Kidney glomerular epithelial cell (primary cell): ENCODE measurements around the gene PIP4K2A.
"Not testable (repeated sequence)": the region's sequence is repeated elsewhere in the genome, so short reads cannot be mapped to it uniquely, and the experiment has no call there.

Source experiments
- DNase-seq: peaks from one replicate; lab custom pipeline; 2025; lab: John Stamatoyannopoulos, UW

PIP4K2A gene

DNA sequence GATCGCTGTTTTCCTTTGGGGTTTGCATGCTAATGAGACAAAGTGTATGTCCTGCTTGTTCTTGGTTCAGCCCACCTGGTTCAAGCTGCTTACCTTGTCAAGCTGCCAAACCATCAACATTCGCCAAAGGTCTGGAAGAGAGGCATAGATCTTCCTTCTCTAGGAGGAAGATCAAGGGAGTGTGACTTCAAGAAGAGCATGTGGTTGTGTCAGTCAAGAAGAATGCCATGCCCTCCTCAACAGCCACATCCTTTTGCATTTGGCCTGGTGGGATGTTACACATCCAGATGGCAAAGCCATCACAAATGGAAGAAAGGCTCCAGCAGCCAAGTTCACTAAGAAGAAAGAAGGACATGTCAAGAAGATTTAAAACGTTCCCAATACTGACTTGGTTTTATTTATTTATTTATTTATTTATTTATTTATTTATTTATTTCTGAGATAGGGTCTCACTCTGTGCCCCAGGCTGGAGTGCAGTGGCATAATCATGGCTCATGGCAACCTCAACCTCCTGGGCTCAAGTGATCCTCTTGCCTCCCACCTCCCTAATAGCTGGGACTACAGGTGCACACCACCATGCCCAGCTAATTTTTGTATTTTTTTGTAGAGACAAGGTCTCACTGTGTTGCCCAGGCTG, 5.1 kb upstream of the PIP4K2A start:
- DNase-seq, result no peak

GRCh38 chr10:22718659-22719058, 4.3 kb upstream of the PIP4K2A start:
- DNase-seq, result not testable (repeated sequence)

- DNase-seq, result no peak
Observed at GRCh38 chr10:22717728-22718127, 3.4 kb upstream of the PIP4K2A start.

- no peak for DNase-seq
Observed at GRCh38 chr10:22716943-22717342, 2.6 kb upstream of the PIP4K2A start.

- DNase-seq, result no peak
Observed at GRCh38 chr10:22715290-22715625, 880 bp upstream of the PIP4K2A start.

GRCh38 chr10:22713853-22714478, 412 bp downstream of the PIP4K2A start:
- no peak for DNase-seq

- DNase-seq, result no peak
Observed at GRCh38 chr10:22712956-22713852, 1.2 kb downstream of the PIP4K2A start.

DNA sequence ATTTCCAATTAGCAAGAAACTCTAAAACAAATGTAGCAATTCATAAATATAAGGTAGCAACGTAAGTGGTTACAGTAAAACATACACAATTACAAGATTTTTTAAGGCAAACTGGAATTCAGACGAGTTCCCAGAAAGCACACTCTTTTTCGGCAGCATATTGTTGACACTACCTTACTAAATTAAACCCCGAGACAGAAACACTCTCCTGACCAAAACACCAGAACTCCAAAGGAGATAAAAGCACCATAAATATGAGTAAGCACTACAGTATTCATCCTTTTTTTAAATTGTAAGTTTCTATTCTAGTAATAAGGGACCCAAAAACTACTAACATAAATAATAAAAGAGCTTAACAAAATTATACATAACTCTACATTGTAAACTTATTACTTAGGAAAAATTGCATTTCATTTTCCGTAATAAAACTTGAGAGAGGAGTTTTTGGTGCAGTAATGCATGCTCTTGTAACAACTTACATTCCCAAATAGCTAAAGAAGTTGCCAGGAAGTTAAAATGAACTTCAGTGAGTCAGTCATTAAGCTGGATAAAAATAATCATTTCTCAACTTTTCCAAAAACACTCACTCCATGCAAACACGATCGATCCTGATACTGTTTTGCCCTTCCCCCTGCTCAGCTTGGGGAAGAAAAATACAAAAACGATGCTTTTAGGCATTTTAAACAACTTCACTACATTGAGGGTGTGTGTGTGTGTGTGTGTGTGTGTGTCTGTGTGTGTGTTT, 2.0 kb downstream of the PIP4K2A start:
- peak; percentile 28 for DNase-seq

DNA sequence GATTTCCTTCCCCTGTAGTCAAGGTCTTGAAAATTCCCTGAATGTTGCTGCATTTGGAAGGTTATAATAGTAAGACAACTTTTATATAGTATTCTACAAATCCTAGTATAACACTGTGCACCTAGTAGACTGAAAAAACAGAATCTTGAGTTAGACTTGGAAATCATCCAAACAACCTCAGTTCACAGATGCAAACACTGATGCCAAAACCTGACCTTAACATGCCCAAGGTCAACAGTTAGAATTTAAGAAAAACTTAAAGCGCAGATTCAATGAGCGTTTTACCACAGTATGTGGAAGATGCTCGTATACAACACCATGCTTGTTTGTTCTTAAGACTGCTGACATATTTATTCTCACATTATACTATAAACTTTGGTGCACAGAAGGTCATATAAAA, 3.0 kb downstream of the PIP4K2A start:
- no peak for DNase-seq

DNA sequence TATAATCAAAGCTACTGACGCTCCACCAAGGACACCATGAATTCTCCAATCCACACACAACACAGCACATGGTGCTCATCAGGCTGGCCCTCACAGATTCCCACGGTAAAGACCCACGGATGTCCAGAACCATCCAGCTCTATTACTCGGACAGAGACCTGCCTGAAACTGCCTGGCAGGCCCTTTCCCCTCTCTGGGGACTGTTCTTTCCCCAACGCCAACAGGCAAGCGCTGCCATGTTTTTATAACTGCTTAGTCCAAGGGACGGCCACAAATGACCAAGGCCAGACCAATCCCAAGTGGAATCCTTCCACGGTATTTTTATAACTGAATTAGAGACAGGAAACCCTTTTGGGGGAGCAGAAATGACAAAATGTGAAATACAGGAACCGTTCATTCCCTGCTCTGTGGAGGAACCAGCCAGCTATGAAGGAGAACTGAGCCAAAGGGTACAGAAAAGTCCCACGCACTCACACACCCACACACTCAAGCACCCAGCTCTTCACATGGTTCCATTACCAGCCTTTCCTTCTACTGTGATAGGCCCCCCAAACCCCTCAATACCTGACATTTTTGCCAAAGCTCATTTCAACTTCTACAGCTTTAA, 4.1 kb downstream of the PIP4K2A start:
- DNase-seq, result no peak

DNA sequence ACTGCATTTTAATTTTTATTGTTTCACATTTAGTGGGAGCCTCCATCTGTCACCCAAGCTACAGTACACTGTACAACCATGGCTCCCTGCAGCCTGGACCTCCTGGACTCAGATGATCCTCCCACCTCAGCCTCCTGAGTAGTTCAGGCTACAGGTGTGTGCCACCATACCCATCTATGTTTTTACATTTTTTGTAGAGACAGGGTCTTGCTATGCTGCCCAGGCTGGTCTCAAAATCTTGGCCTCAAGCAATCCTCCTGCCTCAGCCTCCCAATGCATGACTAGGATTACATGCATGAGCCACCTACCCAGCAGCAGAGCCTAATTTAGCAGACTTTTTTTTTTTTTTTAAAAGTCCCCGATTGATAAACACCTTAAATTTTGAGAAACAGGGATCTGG, 5.6 kb downstream of the PIP4K2A start:
- no peak for DNase-seq

GRCh38 chr10:22705527-22705926, 8.9 kb downstream of the PIP4K2A start:
- DNase-seq, result no peak

DNA sequence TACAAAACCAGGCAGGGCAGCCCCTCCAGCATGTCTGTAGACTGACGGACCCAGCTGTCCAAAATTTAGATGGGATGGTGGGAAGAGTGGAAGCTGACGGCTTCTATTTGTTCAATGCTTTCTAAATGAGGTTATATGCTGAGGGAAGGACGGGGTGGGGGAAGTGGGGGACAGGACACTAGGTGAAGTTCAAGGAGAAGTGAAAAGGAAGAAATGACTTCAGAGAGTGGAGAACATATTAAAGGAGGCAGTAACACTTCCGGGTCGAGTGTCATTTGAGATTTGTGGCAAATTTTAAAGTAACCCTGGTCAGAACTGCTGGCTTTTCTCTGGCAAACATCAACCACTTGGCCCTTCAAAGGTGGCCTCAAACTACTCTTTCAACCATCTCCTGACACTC, 9.4 kb downstream of the PIP4K2A start:
- DNase-seq, result no peak

- DNase-seq, result no peak
Observed at GRCh38 chr10:22704471-22704911, 9.9 kb downstream of the PIP4K2A start.

- no peak for DNase-seq
Observed at GRCh38 chr10:22702348-22702747, 12.0 kb downstream of the PIP4K2A start.

GRCh38 chr10:22701132-22701826, 13.1 kb downstream of the PIP4K2A start:
- DNase-seq, result no peak

DNA sequence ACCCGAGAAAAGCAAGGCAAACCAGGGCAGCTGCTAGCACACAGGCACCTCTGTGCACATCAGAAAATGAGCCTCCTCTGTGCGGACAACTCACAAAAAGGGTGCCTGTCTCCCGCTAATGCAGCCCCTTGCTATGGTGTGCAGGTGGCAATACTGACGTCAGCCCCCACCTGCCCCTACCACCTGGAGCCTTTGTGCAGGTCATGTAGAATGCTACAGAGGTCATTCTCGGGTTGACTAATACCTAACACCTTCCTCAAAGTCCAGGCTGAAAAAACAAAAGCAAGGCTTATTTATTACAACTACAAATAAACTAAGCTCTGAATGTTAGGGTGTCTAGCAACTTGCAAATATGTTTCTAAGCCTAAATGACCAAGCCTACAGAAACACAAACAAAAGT, 13.9 kb downstream of the PIP4K2A start:
- no peak for DNase-seq

DNA sequence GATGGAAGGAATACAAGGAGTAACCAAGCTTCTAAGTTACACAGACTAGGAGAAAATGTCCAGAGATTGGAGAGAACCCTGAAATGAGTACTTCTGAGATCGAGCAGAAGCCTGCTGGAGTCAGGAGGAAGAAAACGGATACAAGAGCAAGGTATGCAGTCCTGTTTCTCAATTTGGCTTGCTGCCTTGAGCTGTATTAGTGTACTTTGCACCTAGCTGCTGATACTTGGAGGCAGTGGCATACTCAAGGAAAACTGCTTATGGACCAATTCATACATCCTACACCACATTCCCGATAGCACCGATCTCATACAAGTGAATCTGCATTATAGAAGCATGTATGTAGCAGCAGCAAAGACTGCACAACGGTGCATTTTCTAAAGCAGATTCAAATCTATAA, 14.4 kb downstream of the PIP4K2A start:
- DNase-seq, result no peak

- no peak for DNase-seq
Observed at GRCh38 chr10:22698941-22699440, 15.4 kb downstream of the PIP4K2A start.

DNA sequence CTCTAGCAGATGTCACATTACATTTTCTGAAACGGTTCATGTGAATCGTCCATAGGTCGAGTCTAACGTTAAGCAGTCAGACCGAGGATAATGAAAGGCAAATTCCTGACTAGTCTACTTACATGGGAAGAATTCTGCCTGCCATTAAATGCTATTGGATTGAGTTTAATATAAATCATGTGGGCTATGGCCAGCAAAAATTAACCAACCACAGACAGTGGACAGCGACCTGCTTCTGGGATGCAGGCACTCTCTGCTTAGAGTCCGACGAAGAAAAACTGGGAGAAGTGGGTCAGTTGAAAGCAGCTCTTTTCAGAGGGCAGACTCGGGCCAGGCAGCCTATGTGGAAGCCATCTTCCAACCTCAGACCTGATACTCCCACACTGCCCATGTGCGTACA, 16.6 kb downstream of the PIP4K2A start:
- no peak for DNase-seq

DNA sequence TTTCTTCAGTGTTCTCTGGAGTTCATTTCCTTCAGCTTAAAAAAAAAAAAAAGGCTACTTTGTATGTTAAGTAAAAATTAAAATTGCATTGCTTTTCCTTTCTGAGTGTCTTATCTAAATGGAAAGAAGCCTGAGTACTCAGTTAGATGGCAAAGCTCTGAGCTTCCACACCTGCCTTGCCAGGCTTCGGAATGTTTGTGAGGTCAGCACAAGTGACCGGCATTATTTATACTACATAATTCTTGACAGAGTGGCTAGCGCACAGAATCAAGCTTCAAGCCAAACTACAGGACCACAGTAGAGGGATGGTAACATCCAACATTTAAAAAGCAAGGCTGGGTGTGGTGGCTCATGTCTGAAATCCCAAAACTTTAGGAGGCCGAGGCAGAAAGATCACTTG, 17.3 kb downstream of the PIP4K2A start:
- DNase-seq, result no peak
